Duodenal mucosa (tissue), 2 donors: ENCODE results near the gene ZNF222.

Experiments
- H3K27ac ChIP-seq: one replicate; pipeline ENCODE4 v1.7.0; 2013; ENCODE audit warnings: low read depth, low read length
- H3K27me3 ChIP-seq, 2 donors: one replicate each; pipeline ENCODE4 v1.7.0; 2013; ENCODE audit warnings: low read length in 2 of 2, control low read depth in 1 of 2; ENCODE audit not compliant: insufficient read depth in 2 of 2, control insufficient read depth in 1 of 2
- H3K36me3 ChIP-seq, 2 donors: one replicate each; pipeline ENCODE4 v1.7.0; 2013; ENCODE audit warnings: low read length in 2 of 2, control low read depth in 1 of 2; ENCODE audit not compliant: insufficient read depth in 2 of 2, control insufficient read depth in 1 of 2
- H3K4me1 ChIP-seq, 2 donors: one replicate each; pipeline ENCODE4 v1.7.0; 2013; ENCODE audit warnings: low read length in 2 of 2, control low read depth in 1 of 2; ENCODE audit not compliant: insufficient read depth in 2 of 2, control insufficient read depth in 1 of 2
- H3K4me3 ChIP-seq, 2 donors: one replicate each; pipeline ENCODE4 v1.7.0; 2013; ENCODE audit warnings: low read length in 2 of 2, low read depth in 1 of 2
- H3K9ac ChIP-seq, 2 donors: one replicate each; pipeline ENCODE4 v1.7.0; 2013; ENCODE audit warnings: low read length in 2 of 2, low read depth in 1 of 2
- H3K9me3 ChIP-seq, 2 donors: one replicate each; pipeline ENCODE4 v1.7.0; 2013; ENCODE audit warnings: low read length in 2 of 2, control low read depth in 1 of 2; ENCODE audit not compliant: control insufficient read depth in 1 of 2

The ZNF222 gene

DNA sequence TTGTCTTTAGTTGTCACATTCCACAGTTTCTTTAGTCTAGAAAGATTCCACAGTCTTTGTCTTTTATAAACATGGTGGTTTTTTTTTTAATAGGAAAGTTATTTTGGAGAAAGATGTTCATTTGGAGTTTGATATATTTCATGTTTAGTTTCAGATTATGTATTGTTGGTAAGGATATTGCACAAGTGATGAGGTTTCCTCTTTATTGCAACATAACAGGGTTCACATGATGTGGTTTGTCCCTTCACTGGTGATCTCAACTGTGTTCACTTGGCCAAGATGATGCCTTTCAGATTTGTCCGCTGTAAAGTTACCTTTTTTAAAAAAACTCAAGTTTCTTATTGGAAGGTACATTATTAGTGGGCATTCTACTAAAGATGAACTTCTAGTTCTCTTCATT is 19.2 kb upstream of the ZNF222 start:
- Histone ChIP-seq H3K27ac (no peak overlapping the region), H3K36me3 (peaks cover 39 to 41% of the 10 kb centered on the region in 2 donors), H3K27me3 (no peaks in the 10 kb centered on the region), H3K9ac (no peak overlapping the region), H3K4me1 (peaks cover 3 to 11% of the 10 kb centered on the region in 2 donors), H3K9me3 (peaks cover 38 to 43% of the 10 kb centered on the region in 2 donors), H3K4me3 (no peak overlapping the region)

DNA sequence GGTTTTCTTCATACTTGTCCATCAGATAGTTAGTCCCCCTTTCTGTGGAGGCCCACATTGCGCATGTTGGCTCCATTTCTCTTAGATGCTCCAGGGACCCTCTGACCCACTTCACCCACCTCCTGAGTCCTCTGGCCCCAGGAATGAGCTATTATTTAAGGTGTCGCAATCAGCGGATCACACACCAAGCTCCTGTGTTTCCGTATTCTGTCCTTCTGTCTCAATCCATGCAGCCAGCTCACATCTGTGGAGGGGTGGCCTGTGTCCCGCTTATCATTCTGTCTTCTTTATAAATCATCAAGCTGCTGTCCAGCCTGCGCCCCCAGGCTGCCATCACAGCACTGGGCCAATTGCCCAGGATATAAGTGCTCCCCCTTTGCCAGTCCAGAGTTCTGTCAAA is 17.7 kb upstream of the ZNF222 start:
- no peaks in the 10 kb centered on the region for H3K27me3 ChIP-seq
- no peak overlapping the region for H3K9ac ChIP-seq
- H3K4me3 ChIP-seq: no peak overlapping the region
- peaks cover 52 to 55% of the 10 kb centered on the region in 2 donors for H3K9me3 ChIP-seq
- peaks cover 51 to 54% of the 10 kb centered on the region in 2 donors for H3K36me3 ChIP-seq
- no peak overlapping the region for H3K27ac ChIP-seq
- H3K4me1 ChIP-seq: peaks cover 0 to 7% of the 10 kb centered on the region in 2 donors

DNA sequence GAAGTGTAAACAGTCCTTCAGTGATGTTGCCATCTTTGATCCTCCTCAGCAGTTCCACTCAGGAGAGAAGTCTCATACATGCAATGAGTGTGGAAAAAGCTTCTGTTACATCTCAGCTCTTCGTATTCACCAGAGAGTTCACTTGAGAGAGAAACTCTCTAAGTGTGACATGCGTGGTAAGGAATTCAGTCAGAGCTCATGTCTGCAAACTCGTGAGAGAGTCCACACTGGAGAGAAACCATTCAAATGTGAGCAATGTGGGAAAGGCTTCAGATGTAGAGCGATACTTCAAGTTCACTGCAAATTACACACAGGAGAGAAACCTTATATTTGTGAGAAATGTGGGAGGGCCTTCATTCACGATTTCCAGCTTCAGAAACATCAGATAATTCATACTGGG is 14.7 kb upstream of the ZNF222 start:
- H3K4me3 ChIP-seq: peak overlapping the region; percentile 13 to 25
- H3K4me1 ChIP-seq: no peaks in the 10 kb centered on the region
- H3K9ac ChIP-seq: no peak overlapping the region
- no peaks in the 10 kb centered on the region for H3K27me3 ChIP-seq
- H3K27ac ChIP-seq: no peak overlapping the region
- H3K9me3 ChIP-seq: peaks cover 70 to 78% of the 10 kb centered on the region in 2 donors
- H3K36me3 ChIP-seq: peaks cover 52 to 54% of the 10 kb centered on the region in 2 donors

DNA sequence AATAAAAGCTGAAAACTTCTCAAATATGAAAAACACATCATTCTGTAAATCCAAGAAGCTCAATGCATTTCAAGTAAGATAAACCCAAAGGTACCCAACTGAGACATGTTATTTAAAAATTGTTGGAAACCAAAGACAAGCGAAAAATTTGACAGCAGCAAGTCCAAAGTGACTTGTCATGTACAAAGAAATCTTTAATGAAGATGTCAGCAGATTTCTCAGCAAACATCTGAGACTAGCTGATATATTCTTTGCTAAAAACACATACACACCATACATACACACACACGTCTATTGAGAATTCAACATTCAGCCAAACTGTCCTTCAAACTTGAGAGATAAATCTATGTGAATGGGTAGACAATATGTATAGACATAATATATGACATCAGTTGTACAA is 5.7 kb upstream of the ZNF222 start:
- Histone ChIP-seq H3K27me3 (no peaks in the 10 kb centered on the region), H3K4me3 (no peak overlapping the region), H3K4me1 (no peaks in the 10 kb centered on the region), H3K36me3 (no peaks in the 10 kb centered on the region), H3K9me3 (peaks cover 4 to 10% of the 10 kb centered on the region in 2 donors), H3K27ac (no peak overlapping the region), H3K9ac (no peak overlapping the region)

DNA sequence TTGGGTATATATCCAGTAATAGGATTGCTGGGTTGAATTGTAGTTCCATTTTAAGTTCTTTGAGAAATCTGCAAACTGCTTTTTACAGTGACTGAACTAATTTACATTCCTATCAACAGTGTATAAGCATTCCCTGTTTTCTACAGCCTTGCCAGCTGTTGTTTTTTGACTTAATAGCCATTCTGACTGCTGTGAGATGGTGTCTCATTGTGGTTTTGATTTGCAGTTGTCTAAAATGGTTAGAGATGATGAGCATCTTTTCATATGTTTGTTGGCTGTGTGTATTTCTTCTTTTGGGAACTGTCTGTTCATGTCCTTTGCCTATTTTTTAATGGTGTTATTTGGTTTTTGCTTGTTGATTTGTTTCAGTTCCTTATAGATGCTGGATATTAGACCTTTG is 4.0 kb upstream of the ZNF222 start:
- Histone ChIP-seq H3K27me3 (no peaks in the 10 kb centered on the region), H3K4me1 (peaks cover 4 to 6% of the 10 kb centered on the region in 2 donors)

DNA sequence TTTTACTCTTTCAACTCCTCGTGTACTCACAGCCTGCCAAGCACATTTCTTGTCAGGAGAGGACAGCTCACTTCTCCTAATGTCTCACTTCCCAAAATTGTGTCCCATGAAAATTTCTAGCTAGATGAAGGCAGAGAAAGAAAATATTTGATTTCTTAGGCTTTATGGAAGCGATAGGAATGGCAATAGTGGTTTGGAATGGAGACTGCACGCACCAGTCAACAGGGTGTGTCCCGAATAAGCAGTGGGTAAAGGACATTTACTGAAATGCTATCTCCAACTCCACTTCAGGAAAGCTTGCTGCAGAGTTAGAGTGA is 321 bp upstream of the ZNF222 start:
- no peak overlapping the region for H3K27ac ChIP-seq
- H3K9ac ChIP-seq: peak overlapping the region in 1 of 2 donors; percentile 72
- peaks cover 0 to 24% of the 10 kb centered on the region in 2 donors for H3K9me3 ChIP-seq
- peaks cover 22 to 31% of the 10 kb centered on the region in 2 donors for H3K36me3 ChIP-seq
- H3K27me3 ChIP-seq: no peaks in the 10 kb centered on the region
- peaks cover 4 to 6% of the 10 kb centered on the region in 2 donors for H3K4me1 ChIP-seq
- H3K4me3 ChIP-seq: peak overlapping the region; percentile 82 to 97

More for the DNA sequence above, 4.0 kb upstream of the ZNF222 start:
- Histone ChIP-seq H3K9me3 (peaks cover 0 to 4% of the 10 kb centered on the region in 2 donors), H3K4me3 (no peak overlapping the region), H3K36me3 (no peaks in the 10 kb centered on the region), H3K9ac (no peak overlapping the region), H3K27ac (no peak overlapping the region)

DNA sequence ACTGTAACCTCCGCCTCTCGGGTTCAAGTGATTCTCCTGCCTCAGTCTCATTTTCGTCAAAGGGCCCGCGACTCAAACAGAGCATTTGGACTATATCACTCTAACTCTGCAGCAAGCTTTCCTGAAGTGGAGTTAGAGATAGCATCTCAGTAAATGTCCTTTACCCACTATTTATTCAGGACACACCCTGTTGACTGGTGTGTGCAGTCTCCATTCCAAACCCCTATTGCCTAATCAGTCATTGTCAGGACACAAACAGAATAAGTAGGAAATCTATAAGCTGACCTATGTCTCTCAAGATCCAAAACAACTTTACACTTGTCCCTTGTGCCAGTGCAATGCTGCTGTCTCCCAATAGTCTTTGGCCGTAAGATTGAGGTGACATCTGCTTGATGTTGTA is 1.4 kb downstream of the ZNF222 start:
- H3K4me3 ChIP-seq: no peak overlapping the region
- H3K4me1 ChIP-seq: peaks cover 4 to 6% of the 10 kb centered on the region in 2 donors
- H3K27me3 ChIP-seq: no peaks in the 10 kb centered on the region
- H3K9ac ChIP-seq: no peak overlapping the region
- H3K27ac ChIP-seq: no peak overlapping the region
- H3K36me3 ChIP-seq: peaks cover 32 to 47% of the 10 kb centered on the region in 2 donors
- peaks cover 5 to 38% of the 10 kb centered on the region in 2 donors for H3K9me3 ChIP-seq

DNA sequence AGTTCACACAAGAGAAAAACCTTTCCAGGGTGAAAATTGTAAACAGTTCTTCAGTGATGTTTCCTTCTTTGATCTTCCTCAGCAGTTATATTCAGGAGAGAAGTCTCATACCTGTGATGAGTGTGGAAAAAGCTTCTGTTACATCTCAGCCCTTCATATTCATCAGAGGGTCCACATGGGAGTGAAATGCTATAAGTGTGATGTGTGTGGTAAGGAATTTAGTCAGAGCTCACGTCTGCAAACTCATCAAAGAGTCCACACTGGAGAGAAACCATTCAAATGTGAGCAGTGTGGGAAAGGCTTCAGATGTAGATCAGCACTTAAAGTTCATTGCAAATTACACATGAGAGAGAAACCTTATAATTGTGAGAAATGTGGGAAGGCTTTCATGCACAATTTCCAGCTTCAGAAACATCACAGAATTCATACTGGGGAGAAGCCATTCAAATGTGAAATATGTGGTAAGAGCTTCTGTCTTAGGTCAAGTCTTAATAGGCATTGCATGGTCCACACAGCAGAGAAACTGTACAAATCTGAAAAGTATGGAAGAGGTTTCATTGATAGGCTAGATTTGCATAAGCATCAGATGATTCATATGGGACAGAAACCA is 6.9 kb downstream of the ZNF222 start:
- H3K9me3 ChIP-seq: peaks cover 40 to 65% of the 10 kb centered on the region in 2 donors
- H3K36me3 ChIP-seq: peaks cover 42 to 55% of the 10 kb centered on the region in 2 donors
- H3K27ac ChIP-seq: no peak overlapping the region
- no peaks in the 10 kb centered on the region for H3K4me1 ChIP-seq
- no peak overlapping the region for H3K9ac ChIP-seq
- H3K4me3 ChIP-seq: peak overlapping the region in 1 of 2 donors; percentile 0
- H3K27me3 ChIP-seq: no peaks in the 10 kb centered on the region

DNA sequence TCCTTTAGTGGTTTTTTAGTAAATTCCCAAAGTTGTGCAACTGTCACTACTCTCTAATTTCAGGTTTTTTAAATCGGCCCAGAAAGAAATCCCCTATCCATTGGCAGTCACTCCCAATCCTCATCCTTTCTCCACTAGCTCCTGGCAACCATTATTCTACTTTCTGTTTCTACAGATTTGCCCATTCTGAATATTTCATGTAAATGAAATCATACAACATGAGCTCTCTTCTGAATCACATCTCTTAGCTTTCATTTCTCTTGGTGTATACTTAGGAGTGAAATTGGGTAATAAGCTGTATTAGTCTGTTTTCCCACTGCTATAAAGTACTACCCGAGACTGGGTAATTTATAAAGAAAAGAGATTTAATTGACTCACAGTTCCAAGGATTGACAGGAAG is 17.0 kb downstream of the ZNF222 start:
- H3K9ac ChIP-seq: no peak overlapping the region

DNA sequence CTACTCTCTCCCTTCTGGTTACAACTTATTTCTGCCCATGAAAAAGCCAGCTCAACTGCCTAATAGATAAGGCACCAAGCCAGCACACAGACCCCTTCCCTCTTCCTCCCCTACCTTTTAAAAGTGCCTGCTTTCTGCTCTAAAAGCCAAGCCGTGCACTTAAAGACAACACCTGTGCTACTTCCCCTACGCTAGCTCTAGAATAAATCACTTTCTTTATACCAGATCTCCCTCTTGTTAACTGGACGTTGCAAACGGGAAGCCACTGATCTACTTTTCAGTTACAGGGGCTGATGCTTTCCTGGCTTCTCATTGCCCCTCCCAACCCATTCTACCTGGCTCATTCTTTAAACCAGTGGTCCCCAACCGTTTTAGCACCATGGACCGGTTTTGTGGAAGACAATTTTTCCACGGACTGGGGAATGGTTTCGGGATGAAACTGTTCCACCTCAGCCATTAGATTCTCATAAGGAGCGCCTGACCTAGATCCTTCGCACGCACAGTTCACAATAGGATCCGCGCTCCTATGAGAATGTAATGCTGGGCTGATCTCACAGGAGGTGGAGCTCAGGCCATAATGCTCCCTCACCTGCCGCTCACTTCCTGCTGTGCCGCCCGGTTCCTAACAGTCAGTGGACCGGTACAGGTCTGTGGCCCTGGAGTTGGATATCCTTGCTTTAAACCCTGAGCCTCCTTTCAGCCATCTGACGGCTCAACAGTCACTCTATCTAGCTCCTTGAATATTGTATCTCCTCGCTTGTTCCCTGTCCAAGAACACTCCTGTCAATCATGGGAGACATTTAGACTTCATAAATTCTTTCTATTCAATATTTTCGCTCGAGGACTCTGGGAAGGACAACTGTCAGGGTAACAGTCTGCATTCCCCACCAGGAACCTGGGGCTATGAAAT is 25.8 kb downstream of the ZNF222 start:
- peak overlapping the region; percentile 80 to 97 for H3K4me3 ChIP-seq
- H3K27me3 ChIP-seq: peaks cover 0 to 3% of the 10 kb centered on the region in 2 donors
- peak overlapping the region in 1 of 2 donors; percentile 87 for H3K9ac ChIP-seq
- H3K4me1 ChIP-seq: peaks cover 10 to 18% of the 10 kb centered on the region in 2 donors
- H3K9me3 ChIP-seq: peaks cover 7 to 11% of the 10 kb centered on the region in 2 donors
- H3K27ac ChIP-seq: no peak overlapping the region
- H3K36me3 ChIP-seq: peaks cover 4 to 11% of the 10 kb centered on the region in 2 donors

More for the DNA sequence above, 17.0 kb downstream of the ZNF222 start:
- Histone ChIP-seq H3K4me1 (no peaks in the 10 kb centered on the region), H3K9me3 (peaks cover 5 to 12% of the 10 kb centered on the region in 2 donors), H3K27me3 (no peaks in the 10 kb centered on the region), H3K27ac (no peak overlapping the region), H3K36me3 (no peaks in the 10 kb centered on the region), H3K4me3 (no peak overlapping the region)
